MM.1S (cell line): ENCODE results near the gene LDLRAD4.

ENCODE experiments used
- DNase-seq: peaks from one replicate; pipeline ENCODE4 v3.0.0-alpha.2; 2015
- H2AFZ ChIP-seq: fragments of 300-600 bp; sonication (generic); 2 replicates; pipeline ENCODE4 v1.6.0; 2016; ENCODE audit warnings: antibody characterized with exemption, low read length
- H3F3A ChIP-seq: fragments of 300-600 bp; sonication (generic); 2 replicates; pipeline ENCODE4 v1.6.1; 2016; ENCODE audit warnings: mild to moderate bottlenecking, antibody characterized with exemption, low read length, moderate library complexity, mixed read lengths; ENCODE audit not compliant: insufficient read depth
- H3K27ac ChIP-seq: fragments of 300-600 bp; sonication (generic); 2 replicates; pipeline ENCODE4 v1.5.1; 2016; ENCODE audit warnings: mild to moderate bottlenecking, low read length
- H3K27me3 ChIP-seq: fragments of 300-600 bp; sonication (generic); replicated peaks from 2 replicates; pipeline ENCODE4 v1.6.0; 2016; ENCODE audit warnings: low read length; ENCODE audit not compliant: insufficient read depth
- H3K36me3 ChIP-seq: fragments of 300-600 bp; sonication (generic); replicated peaks from 2 replicates; pipeline ENCODE4 v1.6.1; 2016; ENCODE audit warnings: mild to moderate bottlenecking, low read length, mixed read lengths; ENCODE audit not compliant: insufficient read depth
- H3K4me1 ChIP-seq: fragments of 300-600 bp; sonication (generic); 2 replicates; pipeline ENCODE4 v1.6.1; 2016; ENCODE audit warnings: low read length, mixed read lengths
- H3K4me2 ChIP-seq: fragments of 300-600 bp; sonication (generic); 2 replicates; pipeline ENCODE4 v1.6.0; 2016; ENCODE audit warnings: low read depth, low read length
- H3K4me3 ChIP-seq: fragments of 300-600 bp; sonication (generic); 2 replicates; pipeline ENCODE4 v1.5.1; 2016; ENCODE audit warnings: low read length, mixed read lengths
- H3K79me2 ChIP-seq: fragments of 300-600 bp; sonication (generic); 2 replicates; pipeline ENCODE4 v1.6.1; 2016; ENCODE audit warnings: mixed run types, low read length, mixed read lengths
- H3K9ac ChIP-seq: fragments of 300-600 bp; sonication (generic); 2 replicates; pipeline ENCODE4 v1.6.1; 2016; ENCODE audit warnings: low read length, mixed read lengths
- H3K9me2 ChIP-seq: fragments of 300-600 bp; sonication (generic); replicated peaks from 2 replicates; pipeline ENCODE4 v1.6.1; 2016; ENCODE audit warnings: mild to moderate bottlenecking, low read length, mixed read lengths; ENCODE audit not compliant: insufficient read depth
- H3K9me3 ChIP-seq: fragments of 300-600 bp; sonication (generic); replicated peaks from 2 replicates; pipeline ENCODE4 v1.6.1; 2016; ENCODE audit warnings: mild to moderate bottlenecking, low read length, mixed read lengths; ENCODE audit not compliant: insufficient read depth
- H4K20me1 ChIP-seq: fragments of 300-600 bp; sonication (generic); 2 replicates; pipeline ENCODE4 v1.6.1; 2016; ENCODE audit warnings: mild to moderate bottlenecking, low read length, moderate library complexity, mixed read lengths; ENCODE audit not compliant: insufficient read depth
- EZH2 ChIP-seq: fragments of 300-600 bp; sonication (generic); optimal IDR thresholded peaks from 2 replicates; pipeline ENCODE3; 2017; ENCODE audit warnings: low read depth, mild to moderate bottlenecking, antibody characterized with exemption, low read length, mixed read lengths
- EZH2phosphoT487 ChIP-seq: fragments of 300-600 bp; sonication (generic); IDR thresholded peaks from 2 replicates; pipeline ENCODE4 v1.6.1; 2018; ENCODE audit warnings: antibody characterized with exemption, low read length
- TF ChIP-seq, protein P1 (sequence below): fragments of 300-600 bp; sonication (generic); IDR thresholded peaks from 2 replicates; pipeline ENCODE4 v1.5.1; 2016; ENCODE audit warnings: antibody characterized with exemption, low read length, mixed read lengths

Gene LDLRAD4

DNA sequence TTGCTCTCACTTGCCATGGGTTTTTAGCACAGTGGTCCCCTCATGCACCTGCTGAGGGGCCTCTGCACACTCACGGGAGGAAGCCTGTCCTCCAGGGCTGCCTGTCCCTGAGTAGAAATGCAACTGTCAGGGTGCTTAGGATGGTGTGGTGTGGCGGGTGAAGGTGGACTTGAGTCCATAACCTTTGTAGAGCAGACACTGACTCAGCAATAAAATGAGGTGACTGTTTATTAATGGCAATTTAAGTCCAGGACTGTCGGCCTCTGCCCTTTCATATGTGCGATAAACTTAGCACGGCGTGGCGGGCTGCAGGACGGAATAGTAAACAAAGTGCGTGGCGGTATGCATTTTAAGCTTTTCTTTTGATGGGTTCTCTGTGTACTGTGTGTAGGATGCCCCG lies 188.2 kb downstream of the LDLRAD4 start:
- Histone ChIP-seq H3K4me1 (no peaks in the 10 kb centered on the region), H3K79me2 (no peaks in the 10 kb centered on the region), H3K27ac (no peak overlapping the region), H3F3A (no peaks in the 10 kb centered on the region), H3K9me2 (no peaks in the 10 kb centered on the region), H3K4me2 (no peak overlapping the region), H3K27me3 (no peaks in the 10 kb centered on the region), H3K4me3 (no peak overlapping the region), H2AFZ (no peak overlapping the region), H3K36me3 (no peaks in the 10 kb centered on the region), H3K9me3 (no peaks in the 10 kb centered on the region), H4K20me1 (no peaks in the 10 kb centered on the region), H3K9ac (no peak overlapping the region)
- TF ChIP-seq, protein P1, sequence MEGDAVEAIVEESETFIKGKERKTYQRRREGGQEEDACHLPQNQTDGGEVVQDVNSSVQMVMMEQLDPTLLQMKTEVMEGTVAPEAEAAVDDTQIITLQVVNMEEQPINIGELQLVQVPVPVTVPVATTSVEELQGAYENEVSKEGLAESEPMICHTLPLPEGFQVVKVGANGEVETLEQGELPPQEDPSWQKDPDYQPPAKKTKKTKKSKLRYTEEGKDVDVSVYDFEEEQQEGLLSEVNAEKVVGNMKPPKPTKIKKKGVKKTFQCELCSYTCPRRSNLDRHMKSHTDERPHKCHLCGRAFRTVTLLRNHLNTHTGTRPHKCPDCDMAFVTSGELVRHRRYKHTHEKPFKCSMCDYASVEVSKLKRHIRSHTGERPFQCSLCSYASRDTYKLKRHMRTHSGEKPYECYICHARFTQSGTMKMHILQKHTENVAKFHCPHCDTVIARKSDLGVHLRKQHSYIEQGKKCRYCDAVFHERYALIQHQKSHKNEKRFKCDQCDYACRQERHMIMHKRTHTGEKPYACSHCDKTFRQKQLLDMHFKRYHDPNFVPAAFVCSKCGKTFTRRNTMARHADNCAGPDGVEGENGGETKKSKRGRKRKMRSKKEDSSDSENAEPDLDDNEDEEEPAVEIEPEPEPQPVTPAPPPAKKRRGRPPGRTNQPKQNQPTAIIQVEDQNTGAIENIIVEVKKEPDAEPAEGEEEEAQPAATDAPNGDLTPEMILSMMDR: no peak
- TF ChIP-seq EZH2: no peak
- TF ChIP-seq EZH2phosphoT487: no peak
- DNase-seq: no peak

DNA sequence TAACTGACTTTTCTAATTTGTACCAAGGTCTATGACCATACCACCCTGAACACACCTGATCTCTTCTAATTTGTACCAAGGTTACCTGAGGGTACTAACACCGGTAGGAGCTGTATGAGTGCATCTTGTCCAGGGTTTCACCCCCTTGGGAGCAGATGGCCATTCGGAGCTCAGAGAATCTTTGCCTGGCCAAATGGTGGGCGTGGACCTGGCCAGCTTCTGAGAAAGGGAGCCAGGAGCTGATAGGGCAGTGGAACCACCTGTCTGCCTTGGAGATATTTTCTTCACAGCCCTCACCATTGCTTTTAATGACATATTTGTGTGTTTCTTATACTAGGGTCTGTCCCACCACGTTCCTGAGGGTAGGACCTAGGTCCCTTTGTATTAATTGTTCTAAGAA lies 188.9 kb downstream of the LDLRAD4 start:
- H3K4me1 ChIP-seq: no peaks in the 10 kb centered on the region
- H3K79me2 ChIP-seq: no peaks in the 10 kb centered on the region
- H2AFZ ChIP-seq: no peak overlapping the region
- H3K9ac ChIP-seq: no peak overlapping the region
- H3K9me2 ChIP-seq: no peaks in the 10 kb centered on the region
- H3K4me3 ChIP-seq: no peak overlapping the region
- H3F3A ChIP-seq: no peaks in the 10 kb centered on the region
- no peak overlapping the region for H3K27ac ChIP-seq
- H3K36me3 ChIP-seq: no peaks in the 10 kb centered on the region
- H3K27me3 ChIP-seq: no peaks in the 10 kb centered on the region
- no peaks in the 10 kb centered on the region for H3K9me3 ChIP-seq
- no peak overlapping the region for H3K4me2 ChIP-seq
- no peak for DNase-seq
- TF ChIP-seq EZH2: no peak
- TF ChIP-seq EZH2phosphoT487: no peak
- TF ChIP-seq, protein P1: no peak
- no peaks in the 10 kb centered on the region for H4K20me1 ChIP-seq

DNA sequence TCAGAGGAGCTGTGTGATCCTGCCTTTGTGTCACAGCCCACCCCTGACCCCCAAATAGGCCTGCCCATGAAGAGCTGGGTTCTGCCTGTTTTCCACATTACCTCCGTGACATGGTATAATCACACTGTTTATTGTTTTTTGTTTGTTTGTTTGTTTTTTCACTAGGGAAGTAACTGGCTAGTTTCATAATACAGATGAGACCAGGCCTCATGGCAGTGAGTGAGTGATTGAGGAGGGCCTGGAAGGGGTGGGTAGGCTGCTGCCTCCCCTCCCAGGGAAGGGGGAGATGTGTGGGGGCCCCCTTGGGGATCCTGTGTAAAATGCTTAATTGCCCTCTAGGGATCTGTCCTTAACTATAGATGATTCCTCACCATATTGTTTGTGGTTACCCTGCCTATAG lies 190.5 kb downstream of the LDLRAD4 start:
- no peak for TF ChIP-seq EZH2
- TF ChIP-seq, protein P1: no peak
- TF ChIP-seq EZH2phosphoT487: no peak
- no peak overlapping the region for H3K27ac ChIP-seq
- H3K9ac ChIP-seq: no peak overlapping the region
- H3K9me3 ChIP-seq: no peaks in the 10 kb centered on the region
- H4K20me1 ChIP-seq: no peaks in the 10 kb centered on the region
- no peaks in the 10 kb centered on the region for H3K36me3 ChIP-seq
- H3F3A ChIP-seq: no peaks in the 10 kb centered on the region
- H3K4me1 ChIP-seq: no peaks in the 10 kb centered on the region
- no peaks in the 10 kb centered on the region for H3K79me2 ChIP-seq
- DNase-seq: no peak
- H3K27me3 ChIP-seq: no peaks in the 10 kb centered on the region
- H2AFZ ChIP-seq: no peak overlapping the region
- no peak overlapping the region for H3K4me3 ChIP-seq
- H3K4me2 ChIP-seq: no peak overlapping the region
- H3K9me2 ChIP-seq: no peaks in the 10 kb centered on the region

DNA sequence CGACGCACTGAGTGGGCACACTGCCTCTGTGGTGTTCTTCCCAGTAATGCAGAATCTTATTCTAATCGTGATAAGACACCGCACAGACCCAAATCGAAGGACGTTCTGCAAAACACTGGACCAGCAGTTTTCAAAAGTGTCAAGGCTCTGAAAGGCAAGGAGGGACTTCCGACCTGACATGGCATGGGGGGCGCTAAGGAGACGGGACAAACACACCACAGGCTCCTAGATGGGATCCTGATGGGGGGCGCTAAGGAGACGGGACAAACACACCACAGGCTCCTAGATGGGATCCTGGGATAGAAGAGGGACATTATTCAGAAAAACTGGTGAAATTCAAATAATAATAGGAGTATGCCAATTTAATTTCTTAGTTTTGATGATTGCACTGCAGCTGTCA lies 191.4 kb downstream of the LDLRAD4 start:
- no peaks in the 10 kb centered on the region for H4K20me1 ChIP-seq
- TF ChIP-seq, protein P1: no peak
- TF ChIP-seq EZH2phosphoT487 (no peak), EZH2 (no peak)
- H3K27ac ChIP-seq: no peak overlapping the region
- no peaks in the 10 kb centered on the region for H3K79me2 ChIP-seq
- H3K9me3 ChIP-seq: no peaks in the 10 kb centered on the region
- no peak overlapping the region for H3K4me2 ChIP-seq
- no peaks in the 10 kb centered on the region for H3K4me1 ChIP-seq
- no peaks in the 10 kb centered on the region for H3K9me2 ChIP-seq
- H3K9ac ChIP-seq: no peak overlapping the region
- H3F3A ChIP-seq: no peaks in the 10 kb centered on the region
- H3K36me3 ChIP-seq: no peaks in the 10 kb centered on the region
- no peak overlapping the region for H2AFZ ChIP-seq
- H3K27me3 ChIP-seq: no peaks in the 10 kb centered on the region
- H3K4me3 ChIP-seq: no peak overlapping the region
- no peak for DNase-seq
